Measurements from ENCODE around the gene OSBPL2. TPM values are rescaled to one million over a fixed set of nuclear protein-coding genes. Genes with fewer than 3 reads are reported as not detected.

The OSBPL2 gene
- total RNA-seq, 1 experiment from 2014 or later = 36.9 TPM

DNA sequence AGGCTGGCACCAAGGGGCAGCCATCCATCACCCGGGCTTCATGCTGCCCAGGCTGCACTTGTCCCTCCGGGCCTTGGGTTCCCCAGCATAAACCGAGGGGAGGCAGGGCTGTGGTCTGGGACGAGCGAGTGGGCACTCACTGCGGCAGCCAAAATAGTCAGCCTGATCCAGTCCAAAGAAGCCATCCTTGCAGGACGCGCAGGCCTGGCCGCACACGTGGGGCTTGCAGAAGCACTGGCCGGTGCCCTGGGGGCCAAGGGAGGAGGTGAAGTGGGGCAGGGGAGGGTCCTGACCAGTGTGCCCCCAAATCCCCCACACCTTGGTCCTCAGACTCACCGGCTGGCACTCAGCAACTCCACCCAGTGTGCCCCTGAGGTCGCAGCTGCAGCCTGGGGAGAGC lies 96.6 kb downstream of the OSBPL2 start:
- no TSS peak for BruUV-seq (replicated peaks)
- RAD21 ChIA-PET (ENCODE audit: low non-redundant PET in 1 of 2, low total read pairs in 2 of 2, uncharacterized antibody in 2 of 2, unreplicated experiment in 2 of 2) = no interaction called here
- POLR2A ChIA-PET = no interaction called here

GRCh38 chr20:62335532-62335931 lies 97.2 kb downstream of the OSBPL2 start:
- DNase-seq (ENCODE audit: low read depth, low spot score) (no peak), ATAC-seq (no peak)
- Histone ChIP-seq H3K36me3 (ENCODE audit: control insufficient read depth in 1 of 2, insufficient read depth in 2 of 2, low read length in 2 of 2) (peaks cover 23 to 32% of the 10 kb centered on the region in 2 experiments; a peak in 3 of 4 replicates), H3K27ac (ENCODE audit: low read depth, low read length) (no peak overlapping the region), H3K9ac (ENCODE audit: low read length) (no peak overlapping the region), H2AFZ (ENCODE audit: low read depth, low read length, poor library complexity, severe bottlenecking) (no peak overlapping the region), H3K9me2 (ENCODE audit: insufficient read depth) (no peaks in the 10 kb centered on the region), H3K4me1 (ENCODE audit: control insufficient read depth in 1 of 2, insufficient read depth in 2 of 2, low read length in 2 of 2) (no peaks in the 10 kb centered on the region), H3K27me3 (ENCODE audit: insufficient read depth, low read length) (no peaks in the 10 kb centered on the region), H3K4me2 (ENCODE audit: low read length) (no peak overlapping the region), H3K4me3 (replicated peaks in 1 of 2; ENCODE audit: low read depth in 1 of 2, low read length in 2 of 2) (no peak overlapping the region), H4K20me1 (ENCODE audit: insufficient read depth) (no peaks in the 10 kb centered on the region), H3K79me2 (ENCODE audit: insufficient read depth, low read length) (no peaks in the 10 kb centered on the region), H3K9me3 (ENCODE audit: control insufficient read depth in 1 of 2, insufficient read depth in 1 of 2, low read depth in 1 of 2, low read length in 2 of 2) (no peaks in the 10 kb centered on the region)
- RAD21 ChIA-PET (ENCODE audit: low non-redundant PET in 1 of 2, low total read pairs in 2 of 2, uncharacterized antibody in 2 of 2, unreplicated experiment in 2 of 2) = no interaction called here
- CTCF ChIA-PET = no interaction called here
- TF ChIP-seq, protein P1, sequence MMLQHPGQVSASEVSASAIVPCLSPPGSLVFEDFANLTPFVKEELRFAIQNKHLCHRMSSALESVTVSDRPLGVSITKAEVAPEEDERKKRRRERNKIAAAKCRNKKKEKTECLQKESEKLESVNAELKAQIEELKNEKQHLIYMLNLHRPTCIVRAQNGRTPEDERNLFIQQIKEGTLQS (IDR thresholded peaks at IDR 0.05) = no peak
- TF ChIP-seq, protein P2, sequence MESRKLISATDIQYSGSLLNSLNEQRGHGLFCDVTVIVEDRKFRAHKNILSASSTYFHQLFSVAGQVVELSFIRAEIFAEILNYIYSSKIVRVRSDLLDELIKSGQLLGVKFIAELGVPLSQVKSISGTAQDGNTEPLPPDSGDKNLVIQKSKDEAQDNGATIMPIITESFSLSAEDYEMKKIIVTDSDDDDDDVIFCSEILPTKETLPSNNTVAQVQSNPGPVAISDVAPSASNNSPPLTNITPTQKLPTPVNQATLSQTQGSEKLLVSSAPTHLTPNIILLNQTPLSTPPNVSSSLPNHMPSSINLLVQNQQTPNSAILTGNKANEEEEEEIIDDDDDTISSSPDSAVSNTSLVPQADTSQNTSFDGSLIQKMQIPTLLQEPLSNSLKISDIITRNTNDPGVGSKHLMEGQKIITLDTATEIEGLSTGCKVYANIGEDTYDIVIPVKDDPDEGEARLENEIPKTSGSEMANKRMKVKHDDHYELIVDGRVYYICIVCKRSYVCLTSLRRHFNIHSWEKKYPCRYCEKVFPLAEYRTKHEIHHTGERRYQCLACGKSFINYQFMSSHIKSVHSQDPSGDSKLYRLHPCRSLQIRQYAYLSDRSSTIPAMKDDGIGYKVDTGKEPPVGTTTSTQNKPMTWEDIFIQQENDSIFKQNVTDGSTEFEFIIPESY (IDR thresholded peaks at IDR 0.05; ENCODE audit: extremely low read depth, insufficient replicate concordance, low read length) = no peak
- no peak for TF ChIP-seq EZH2 (IDR thresholded peaks at IDR 0.05)
- TF ChIP-seq SP1 (IDR thresholded peaks at IDR 0.05; ENCODE audit: low read depth) = no peak
- no peak for TF ChIP-seq MAX (IDR thresholded peaks at IDR 0.05)
- intact Hi-C loops (cut with micrococcal nuclease) = no loop called here
- no TSS peak for BruUV-seq (replicated peaks)
- POLR2A ChIA-PET = no interaction called here

More for the DNA sequence above, 96.6 kb downstream of the OSBPL2 start:
- ATAC-seq = no peak
- CTCF ChIA-PET = no interaction called here
- intact Hi-C loops (cut with micrococcal nuclease) = no loop called here
- H3K4me3 ChIP-seq (replicated peaks in 1 of 2; ENCODE audit: low read depth in 1 of 2, low read length in 2 of 2) = no peak overlapping the region
- H3K27me3 ChIP-seq (ENCODE audit: insufficient read depth, low read length) = no peaks in the 10 kb centered on the region
- no peaks in the 10 kb centered on the region for H3K9me2 ChIP-seq (ENCODE audit: insufficient read depth)
- H4K20me1 ChIP-seq (ENCODE audit: insufficient read depth) = no peaks in the 10 kb centered on the region
- peaks cover 20 to 33% of the 10 kb centered on the region in 2 experiments; a peak in 3 of 4 replicates for H3K36me3 ChIP-seq (ENCODE audit: control insufficient read depth in 1 of 2, insufficient read depth in 2 of 2, low read length in 2 of 2)
- no peak overlapping the region for H3K4me2 ChIP-seq (ENCODE audit: low read length)
- TF ChIP-seq, protein P2 (IDR thresholded peaks at IDR 0.05; ENCODE audit: extremely low read depth, insufficient replicate concordance, low read length) = no peak
- TF ChIP-seq ELF1 (IDR thresholded peaks at IDR 0.05; ENCODE audit: borderline replicate concordance, low read depth) (no peak), TCF7L2 (IDR thresholded peaks at IDR 0.05; ENCODE audit: borderline replicate concordance, extremely low read depth, insufficient read depth, insufficient read length) (no peak)
- H3K4me1 ChIP-seq (ENCODE audit: control insufficient read depth in 1 of 2, insufficient read depth in 2 of 2, low read length in 2 of 2) = no peaks in the 10 kb centered on the region
- no peaks in the 10 kb centered on the region for H3K9me3 ChIP-seq (ENCODE audit: control insufficient read depth in 1 of 2, insufficient read depth in 1 of 2, low read depth in 1 of 2, low read length in 2 of 2)
- DNase-seq (ENCODE audit: low read depth, low spot score) = no peak
- H3K79me2 ChIP-seq (ENCODE audit: insufficient read depth, low read length) = no peaks in the 10 kb centered on the region
- no peak overlapping the region for H3K27ac ChIP-seq (ENCODE audit: low read depth, low read length)
- H2AFZ ChIP-seq (ENCODE audit: low read depth, low read length, poor library complexity, severe bottlenecking) = no peak overlapping the region
- no peak overlapping the region for H3K9ac ChIP-seq (ENCODE audit: low read length)

Data from HCT116 (cell line).